H1 (cell line): ENCODE data around the gene PBX3. TPM values are rescaled to one million over a fixed set of nuclear protein-coding genes. Genes with fewer than 3 reads are reported as not detected.

Source experiments
- CTCF ChIA-PET: fragments of 300-600 bp; sonication (Branson Sonifier 250); formaldehyde crosslinking; loops from one replicate; lab custom pipeline; 2021; ENCODE audit not compliant: partially characterized antibody; lab: Charles Lee
- POLR2A ChIA-PET: fragments of 300-600 bp; sonication (Branson Sonifier 250); formaldehyde crosslinking; loops from one replicate; lab custom pipeline; 2021; ENCODE audit warnings: inconsistent platforms; ENCODE audit not compliant: partially characterized antibody; lab: Charles Lee
- DNase-seq, 2 experiments: peaks; one replicate each; pipeline versions ENCODE4 v3.0.0 to v3.0.0-alpha.2; 2010 to 2022; ENCODE audit warnings: low spot score in 2 of 2, low read depth in 1 of 2, mixed read lengths in 1 of 2
- FAIRE-seq: peaks from 2 replicates; lab custom pipeline; 2011; peaks lifted over from hg19 to GRCh38; lab: Jason Lieb, UNC
- H2AFZ ChIP-seq: 2 replicates; pipeline ENCODE4 v1.8.1; 2012; ENCODE audit warnings: low read length, inconsistent platforms
- H2AK5ac ChIP-seq: 2 replicates; pipeline ENCODE4 v1.6.1; 2013; ENCODE audit warnings: low read depth, low read length
- H2BK120ac ChIP-seq: replicated peaks from 2 replicates; pipeline ENCODE3; 2013; ENCODE audit warnings: low read depth, low read length, inconsistent platforms
- H2BK12ac ChIP-seq: 2 replicates; pipeline ENCODE4 v1.6.1; 2013; ENCODE audit warnings: low read depth, low read length
- H2BK15ac ChIP-seq: 2 replicates; pipeline ENCODE4 v1.6.1; 2013; ENCODE audit warnings: low read length
- H2BK20ac ChIP-seq: 2 replicates; pipeline ENCODE4 v1.6.1; 2013; ENCODE audit warnings: low read length
- H2BK5ac ChIP-seq: 2 replicates; pipeline ENCODE4 v1.6.1; 2013; ENCODE audit warnings: low read depth, low read length
- H3K14ac ChIP-seq: 2 replicates; pipeline ENCODE4 v1.6.1; 2013; ENCODE audit warnings: inconsistent platforms; ENCODE audit not compliant: insufficient read length
- H3K18ac ChIP-seq: 2 replicates; pipeline ENCODE4 v1.6.1; 2013; ENCODE audit warnings: low read length; ENCODE audit errors: extremely low read depth
- H3K23ac ChIP-seq: 2 replicates; pipeline ENCODE4 v1.6.1; 2013; ENCODE audit warnings: inconsistent platforms; ENCODE audit not compliant: insufficient read length
- H3K23me2 ChIP-seq: 2 replicates; pipeline ENCODE4 v1.6.1; 2013; ENCODE audit warnings: low read depth, low read length
- H3K27ac ChIP-seq: 2 replicates; pipeline ENCODE4 v1.6.1; 2011; ENCODE audit warnings: low read depth, low read length, inconsistent platforms
- H3K27me3 ChIP-seq, 4 experiments: replicated peaks in 1 of 4; 1 replicate in 1 of 4; 2 replicates in 3 of 4; pipeline versions ENCODE4 v1.6.1 to v1.8.1; 2011 to 2013; ENCODE audit warnings: low read length in 3 of 4, mild to moderate bottlenecking in 3 of 4, inconsistent platforms in 2 of 4, mixed read lengths in 2 of 4, moderate library complexity in 1 of 4; ENCODE audit not compliant: control insufficient read depth in 3 of 4, insufficient read depth in 3 of 4; ENCODE audit errors: extremely low read depth in 1 of 4
- H3K36me3 ChIP-seq, 4 experiments: 2 replicates each; pipeline versions ENCODE4 v1.6.1 to v1.8.1; 2011 to 2013; ENCODE audit warnings: mild to moderate bottlenecking in 4 of 4, low read length in 3 of 4, moderate library complexity in 2 of 4, control low read depth in 1 of 4, inconsistent platforms in 1 of 4; ENCODE audit not compliant: insufficient read depth in 4 of 4, control insufficient read depth in 2 of 4
- H3K4ac ChIP-seq: replicated peaks from 2 replicates; pipeline ENCODE3; 2013; ENCODE audit warnings: low read length, low read depth, mixed read lengths, inconsistent platforms; ENCODE audit not compliant: insufficient read length
- H3K4me1 ChIP-seq, 4 experiments: replicated peaks in 1 of 4; 1 replicate in 1 of 4; 2 replicates in 3 of 4; pipeline versions ENCODE4 v1.6.1 to v1.8.1; 2011 to 2013; ENCODE audit warnings: low read length in 3 of 4, inconsistent platforms in 2 of 4, mixed read lengths in 1 of 4; ENCODE audit not compliant: insufficient read depth in 4 of 4, control insufficient read depth in 3 of 4
- H3K4me2 ChIP-seq, 2 experiments: 2 replicates each; pipeline versions ENCODE4 v1.6.1 to v1.8.1; 2011 to 2013; ENCODE audit warnings: low read depth in 2 of 2, low read length in 2 of 2, control low read depth in 1 of 2, inconsistent platforms in 1 of 2, mild to moderate bottlenecking in 1 of 2; ENCODE audit not compliant: insufficient read depth in 1 of 2
- H3K4me3 ChIP-seq, 4 experiments: fragments of 200-600, 300-600 bp in 1 of 4; sonication (generic), shearing (Covaris generic), sonication (Bioruptor Twin) in 1 of 4; 2 replicates each; pipeline versions ENCODE4 v1.5.1 to v1.8.1; 2011 to 2016; ENCODE audit warnings: low read length in 4 of 4, low read depth in 3 of 4, control low read depth in 2 of 4, inconsistent platforms in 2 of 4, mild to moderate bottlenecking in 2 of 4, mixed read lengths in 1 of 4, moderate library complexity in 1 of 4; ENCODE audit not compliant: insufficient read depth in 2 of 4; ENCODE audit errors: extremely low read depth in 1 of 4
- H3K56ac ChIP-seq: replicated peaks from 2 replicates; pipeline ENCODE3; 2013; ENCODE audit warnings: low read depth, mild to moderate bottlenecking, mixed read lengths, low read length, inconsistent platforms; ENCODE audit not compliant: insufficient read length
- H3K79me1 ChIP-seq: 2 replicates; pipeline ENCODE4 v1.6.1; 2013; ENCODE audit warnings: low read depth, low read length, control low read depth
- H3K79me2 ChIP-seq, 2 experiments: 2 replicates each; pipeline versions ENCODE4 v1.6.1 to v1.8.1; 2012 to 2013; ENCODE audit warnings: low read length in 2 of 2, mild to moderate bottlenecking in 2 of 2, inconsistent platforms in 1 of 2; ENCODE audit not compliant: insufficient read depth in 2 of 2, control insufficient read depth in 1 of 2
- H3K9ac ChIP-seq, 4 experiments: replicated peaks in 1 of 4; 1 replicate in 1 of 4; 2 replicates in 3 of 4; pipeline versions ENCODE4 v1.6.1 to v1.8.1; 2011 to 2013; ENCODE audit warnings: low read depth in 3 of 4, low read length in 3 of 4, control low read depth in 2 of 4, mild to moderate bottlenecking in 2 of 4, moderate library complexity in 2 of 4, inconsistent platforms in 1 of 4; ENCODE audit errors: extremely low read depth in 1 of 4
- H3K9me3 ChIP-seq, 2 experiments: 2 replicates each; pipeline versions ENCODE4 v1.6.1 to v1.8.1; 2012 to 2013; ENCODE audit warnings: mild to moderate bottlenecking in 2 of 2, moderate library complexity in 2 of 2, control low read depth in 1 of 2, inconsistent platforms in 1 of 2, low read depth in 1 of 2, low read length in 1 of 2, mixed read lengths in 1 of 2; ENCODE audit not compliant: insufficient read depth in 2 of 2
- H4K20me1 ChIP-seq, 2 experiments: replicated peaks in 1 of 2; 2 replicates each; pipeline versions ENCODE3 to v1.8.1; 2011 to 2013; ENCODE audit warnings: inconsistent platforms in 2 of 2, low read length in 2 of 2, mild to moderate bottlenecking in 1 of 2; ENCODE audit not compliant: insufficient read depth in 2 of 2, control insufficient read depth in 1 of 2
- H4K5ac ChIP-seq: 2 replicates; pipeline ENCODE4 v1.6.1; 2013; ENCODE audit warnings: low read length, low read depth, mixed read lengths, inconsistent platforms; ENCODE audit not compliant: insufficient read length
- H4K8ac ChIP-seq: 2 replicates; pipeline ENCODE4 v1.8.0; 2013; ENCODE audit warnings: mild to moderate bottlenecking, moderate library complexity, low read length, inconsistent platforms; ENCODE audit not compliant: insufficient read depth; ENCODE audit errors: extremely low read depth
- H4K91ac ChIP-seq: replicated peaks from 2 replicates; pipeline ENCODE3; 2013; ENCODE audit warnings: low read length, mixed read lengths, inconsistent platforms; ENCODE audit not compliant: insufficient read length
- WGBS, 2 experiments: shearing (Covaris generic) in 1 of 2; methylation state at CpG; one replicate each; pipeline versions ENCODE4 v1.1.6 to v1.1.7; 2013 to 2015; ENCODE audit warnings: low lambda C conversion rate in 2 of 2, mixed read lengths in 2 of 2, inconsistent platforms in 1 of 2, low coverage in 1 of 2, missing lambda C conversion rate in 1 of 2; ENCODE audit not compliant: insufficient replicate concordance in 2 of 2, insufficient coverage in 1 of 2, insufficient read length in 1 of 2; ENCODE audit errors: extremely low coverage in 1 of 2, missing lambda C conversion rate in 1 of 2; 5-methylcytosine and 5-hydroxymethylcytosine counted together
- polyA plus RNA-seq, 7 experiments: library from polyadenylated mRNA; depleted of rRNA in 3 of 7; stranded (reverse) in 5 of 7; unstranded in 2 of 7; fragments of >200 nt in 5 of 7; fragments of 200-250 nt in 2 of 7; gene quantifications; 1 replicate in 5 of 7; 2 replicates in 1 of 7; 4 replicates in 1 of 7; pipeline versions ENCODE4 v1.2.1 to v1.2.3, GENCODE V29; 2011 to 2013; ENCODE audit warnings: missing spikeins in 2 of 7, mixed read lengths in 2 of 7
- total RNA-seq: library from RNA; stranded (reverse); fragmentation: NEBNext Ultra II Directional; extraction: Animal tissue kit (Norgen Biotek cat#: 25700); gene quantifications from 2 replicates; pipeline ENCODE4 v1.2.1, GENCODE V29; 2021

Gene PBX3
- total and polyA plus RNA-seq, 2 of the 8 experiments (the other 6 are each of a cell fraction or from before 2014, with no cell fraction given) = 22.7 to 44.3 TPM

DNA sequence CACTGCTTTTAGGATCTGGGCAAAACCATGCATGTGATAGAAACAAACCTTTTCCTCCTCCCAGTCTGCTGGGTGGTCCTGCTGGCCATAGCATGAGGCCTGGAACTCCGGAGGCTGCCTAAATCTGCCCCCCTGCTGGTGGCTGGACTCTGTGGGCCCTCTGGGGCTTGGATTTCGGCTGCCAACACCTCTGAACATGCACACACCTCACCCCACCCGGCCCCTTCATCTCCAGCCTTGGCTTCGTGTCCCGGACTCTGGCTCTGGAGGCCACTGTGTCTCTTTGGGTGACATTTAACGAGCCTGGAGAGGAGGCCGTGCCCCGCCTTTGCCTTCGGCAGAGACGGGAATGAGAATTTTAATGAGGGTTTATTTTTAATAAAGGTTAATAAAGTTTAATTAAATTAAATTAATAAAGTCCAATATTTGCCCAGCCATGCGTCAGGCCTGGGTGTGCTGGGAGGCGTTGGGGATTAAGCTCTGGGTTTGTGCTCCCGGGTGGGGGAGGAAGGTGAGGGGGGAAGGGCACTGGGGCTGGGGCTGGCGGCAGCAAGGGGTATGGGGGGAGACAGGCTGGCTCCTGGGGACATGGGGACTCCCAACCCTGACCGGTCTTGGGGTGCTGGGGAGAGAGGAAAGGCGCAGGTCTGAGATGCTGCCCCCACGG is 251.8 kb downstream of the PBX3 start:
- Histone ChIP-seq H2BK15ac (no peak overlapping the region), H4K8ac (no peak overlapping the region), H3K4me2 (no peak overlapping the region), H4K20me1 (no peaks in the 10 kb centered on the region), H3K79me2 (no peaks in the 10 kb centered on the region), H3K9ac (no peak overlapping the region), H3K9me3 (no peaks in the 10 kb centered on the region), H3K4ac (no peak overlapping the region), H4K91ac (no peak overlapping the region), H3K23me2 (no peaks in the 10 kb centered on the region), H4K5ac (no peak overlapping the region), H3K4me3 (no peak overlapping the region), H3K27me3 (no peaks in the 10 kb centered on the region), H2BK5ac (no peak overlapping the region), H2BK12ac (no peak overlapping the region), H3K79me1 (no peaks in the 10 kb centered on the region), H3K23ac (no peak overlapping the region), H3K14ac (no peak overlapping the region), H2AK5ac (no peak overlapping the region), H2BK120ac (no peak overlapping the region), H3K4me1 (peaks cover 0 to 7% (median 0%) of the 10 kb centered on the region in 4 experiments; a peak in 2 of 7 replicates), H3K56ac (no peak overlapping the region), H3K18ac (no peak overlapping the region), H2BK20ac (no peak overlapping the region), H3K36me3 (no peaks in the 10 kb centered on the region), H3K27ac (no peak overlapping the region), H2AFZ (no peak overlapping the region)
- POLR2A ChIA-PET = interaction anchor here (0.6 to 1.0 kb wide), 2 partner anchors 249 to 507 kb away, joined by 3 read pairs; no protein-coding TSS in a partner anchor
- FAIRE-seq (no peak), DNase-seq (no peak)
- CTCF ChIA-PET = interaction anchor here (0.6 to 0.9 kb wide), 2 partner anchors 10 to 204 kb away, joined by 4 read pairs; no protein-coding TSS in a partner anchor
- WGBS, 2 experiments = 84% methylated on average over 13 of the region's 17 CpGs; no CpG with 5 or more reads in 1 of the 2 experiments
